H1 (cell line): Measurements from ENCODE around the gene HSF4. TPM values are rescaled to one million over a fixed set of nuclear protein-coding genes. Genes with fewer than 3 reads are reported as not detected.

Source experiments
- CTCF ChIA-PET: fragments of 300-600 bp; sonication (Branson Sonifier 250); formaldehyde crosslinking; loops from one replicate; lab custom pipeline; 2021; ENCODE audit not compliant: partially characterized antibody; lab: Charles Lee
- POLR2A ChIA-PET: fragments of 300-600 bp; sonication (Branson Sonifier 250); formaldehyde crosslinking; loops from one replicate; lab custom pipeline; 2021; ENCODE audit warnings: inconsistent platforms; ENCODE audit not compliant: partially characterized antibody; lab: Charles Lee
- DNase-seq, 2 experiments: peaks; one replicate each; pipeline versions ENCODE4 v3.0.0 to v3.0.0-alpha.2; 2010 to 2022; ENCODE audit warnings: low spot score in 2 of 2, low read depth in 1 of 2, mixed read lengths in 1 of 2
- FAIRE-seq: peaks from 2 replicates; lab custom pipeline; 2011; peaks lifted over from hg19 to GRCh38; lab: Jason Lieb, UNC
- H2AFZ ChIP-seq: 2 replicates; pipeline ENCODE4 v1.8.1; 2012; ENCODE audit warnings: low read length, inconsistent platforms
- H2AK5ac ChIP-seq: 2 replicates; pipeline ENCODE4 v1.6.1; 2013; ENCODE audit warnings: low read depth, low read length
- H2BK120ac ChIP-seq: replicated peaks from 2 replicates; pipeline ENCODE3; 2013; ENCODE audit warnings: low read depth, low read length, inconsistent platforms
- H2BK12ac ChIP-seq: 2 replicates; pipeline ENCODE4 v1.6.1; 2013; ENCODE audit warnings: low read depth, low read length
- H2BK15ac ChIP-seq: 2 replicates; pipeline ENCODE4 v1.6.1; 2013; ENCODE audit warnings: low read length
- H2BK20ac ChIP-seq: 2 replicates; pipeline ENCODE4 v1.6.1; 2013; ENCODE audit warnings: low read length
- H2BK5ac ChIP-seq: 2 replicates; pipeline ENCODE4 v1.6.1; 2013; ENCODE audit warnings: low read depth, low read length
- H3K14ac ChIP-seq: 2 replicates; pipeline ENCODE4 v1.6.1; 2013; ENCODE audit warnings: inconsistent platforms; ENCODE audit not compliant: insufficient read length
- H3K18ac ChIP-seq: 2 replicates; pipeline ENCODE4 v1.6.1; 2013; ENCODE audit warnings: low read length; ENCODE audit errors: extremely low read depth
- H3K23ac ChIP-seq: 2 replicates; pipeline ENCODE4 v1.6.1; 2013; ENCODE audit warnings: inconsistent platforms; ENCODE audit not compliant: insufficient read length
- H3K23me2 ChIP-seq: 2 replicates; pipeline ENCODE4 v1.6.1; 2013; ENCODE audit warnings: low read depth, low read length
- H3K27ac ChIP-seq: 2 replicates; pipeline ENCODE4 v1.6.1; 2011; ENCODE audit warnings: low read depth, low read length, inconsistent platforms
- H3K27me3 ChIP-seq, 4 experiments: replicated peaks in 1 of 4; 1 replicate in 1 of 4; 2 replicates in 3 of 4; pipeline versions ENCODE4 v1.6.1 to v1.8.1; 2011 to 2013; ENCODE audit warnings: low read length in 3 of 4, mild to moderate bottlenecking in 3 of 4, inconsistent platforms in 2 of 4, mixed read lengths in 2 of 4, moderate library complexity in 1 of 4; ENCODE audit not compliant: control insufficient read depth in 3 of 4, insufficient read depth in 3 of 4; ENCODE audit errors: extremely low read depth in 1 of 4
- H3K36me3 ChIP-seq, 4 experiments: 2 replicates each; pipeline versions ENCODE4 v1.6.1 to v1.8.1; 2011 to 2013; ENCODE audit warnings: mild to moderate bottlenecking in 4 of 4, low read length in 3 of 4, moderate library complexity in 2 of 4, control low read depth in 1 of 4, inconsistent platforms in 1 of 4; ENCODE audit not compliant: insufficient read depth in 4 of 4, control insufficient read depth in 2 of 4
- H3K4ac ChIP-seq: replicated peaks from 2 replicates; pipeline ENCODE3; 2013; ENCODE audit warnings: low read length, low read depth, mixed read lengths, inconsistent platforms; ENCODE audit not compliant: insufficient read length
- H3K4me1 ChIP-seq, 4 experiments: replicated peaks in 1 of 4; 1 replicate in 1 of 4; 2 replicates in 3 of 4; pipeline versions ENCODE4 v1.6.1 to v1.8.1; 2011 to 2013; ENCODE audit warnings: low read length in 3 of 4, inconsistent platforms in 2 of 4, mixed read lengths in 1 of 4; ENCODE audit not compliant: insufficient read depth in 4 of 4, control insufficient read depth in 3 of 4
- H3K4me2 ChIP-seq, 2 experiments: 2 replicates each; pipeline versions ENCODE4 v1.6.1 to v1.8.1; 2011 to 2013; ENCODE audit warnings: low read depth in 2 of 2, low read length in 2 of 2, control low read depth in 1 of 2, inconsistent platforms in 1 of 2, mild to moderate bottlenecking in 1 of 2; ENCODE audit not compliant: insufficient read depth in 1 of 2
- H3K4me3 ChIP-seq, 4 experiments: fragments of 200-600, 300-600 bp in 1 of 4; sonication (generic), shearing (Covaris generic), sonication (Bioruptor Twin) in 1 of 4; 2 replicates each; pipeline versions ENCODE4 v1.5.1 to v1.8.1; 2011 to 2016; ENCODE audit warnings: low read length in 4 of 4, low read depth in 3 of 4, control low read depth in 2 of 4, inconsistent platforms in 2 of 4, mild to moderate bottlenecking in 2 of 4, mixed read lengths in 1 of 4, moderate library complexity in 1 of 4; ENCODE audit not compliant: insufficient read depth in 2 of 4; ENCODE audit errors: extremely low read depth in 1 of 4
- H3K56ac ChIP-seq: replicated peaks from 2 replicates; pipeline ENCODE3; 2013; ENCODE audit warnings: low read depth, mild to moderate bottlenecking, mixed read lengths, low read length, inconsistent platforms; ENCODE audit not compliant: insufficient read length
- H3K79me1 ChIP-seq: 2 replicates; pipeline ENCODE4 v1.6.1; 2013; ENCODE audit warnings: low read depth, low read length, control low read depth
- H3K79me2 ChIP-seq, 2 experiments: 2 replicates each; pipeline versions ENCODE4 v1.6.1 to v1.8.1; 2012 to 2013; ENCODE audit warnings: low read length in 2 of 2, mild to moderate bottlenecking in 2 of 2, inconsistent platforms in 1 of 2; ENCODE audit not compliant: insufficient read depth in 2 of 2, control insufficient read depth in 1 of 2
- H3K9ac ChIP-seq, 4 experiments: replicated peaks in 1 of 4; 1 replicate in 1 of 4; 2 replicates in 3 of 4; pipeline versions ENCODE4 v1.6.1 to v1.8.1; 2011 to 2013; ENCODE audit warnings: low read depth in 3 of 4, low read length in 3 of 4, control low read depth in 2 of 4, mild to moderate bottlenecking in 2 of 4, moderate library complexity in 2 of 4, inconsistent platforms in 1 of 4; ENCODE audit errors: extremely low read depth in 1 of 4
- H3K9me3 ChIP-seq, 2 experiments: 2 replicates each; pipeline versions ENCODE4 v1.6.1 to v1.8.1; 2012 to 2013; ENCODE audit warnings: mild to moderate bottlenecking in 2 of 2, moderate library complexity in 2 of 2, control low read depth in 1 of 2, inconsistent platforms in 1 of 2, low read depth in 1 of 2, low read length in 1 of 2, mixed read lengths in 1 of 2; ENCODE audit not compliant: insufficient read depth in 2 of 2
- H4K20me1 ChIP-seq, 2 experiments: replicated peaks in 1 of 2; 2 replicates each; pipeline versions ENCODE3 to v1.8.1; 2011 to 2013; ENCODE audit warnings: inconsistent platforms in 2 of 2, low read length in 2 of 2, mild to moderate bottlenecking in 1 of 2; ENCODE audit not compliant: insufficient read depth in 2 of 2, control insufficient read depth in 1 of 2
- H4K5ac ChIP-seq: 2 replicates; pipeline ENCODE4 v1.6.1; 2013; ENCODE audit warnings: low read length, low read depth, mixed read lengths, inconsistent platforms; ENCODE audit not compliant: insufficient read length
- H4K8ac ChIP-seq: 2 replicates; pipeline ENCODE4 v1.8.0; 2013; ENCODE audit warnings: mild to moderate bottlenecking, moderate library complexity, low read length, inconsistent platforms; ENCODE audit not compliant: insufficient read depth; ENCODE audit errors: extremely low read depth
- H4K91ac ChIP-seq: replicated peaks from 2 replicates; pipeline ENCODE3; 2013; ENCODE audit warnings: low read length, mixed read lengths, inconsistent platforms; ENCODE audit not compliant: insufficient read length
- FOSL1 ChIP-seq: IDR thresholded peaks from 2 replicates; pipeline ENCODE4 v1.6.1; 2011; ENCODE audit warnings: mild to moderate bottlenecking, low read depth, low read length, moderate library complexity; ENCODE audit not compliant: insufficient read depth
- HDAC2 ChIP-seq, 2 experiments: fragments of 300-600 bp in 1 of 2; sonication (generic) in 1 of 2; IDR thresholded peaks; 2 replicates each; pipeline ENCODE4 v1.6.1; 2011 to 2012; ENCODE audit warnings: low read depth in 2 of 2, low read length in 2 of 2, mild to moderate bottlenecking in 2 of 2, moderate library complexity in 2 of 2, borderline replicate concordance in 1 of 2, inconsistent platforms in 1 of 2
- HDAC6 ChIP-seq: IDR thresholded peaks from one replicate; pipeline ENCODE4 v1.7.1; 2012; ENCODE audit warnings: low read depth, mild to moderate bottlenecking, inconsistent platforms, low read length, moderate library complexity
- NANOG ChIP-seq: IDR thresholded peaks from 2 replicates; pipeline ENCODE4 v1.6.1; 2011; ENCODE audit warnings: low read length, low read depth, mild to moderate bottlenecking, inconsistent platforms; ENCODE audit not compliant: insufficient read depth, poor library complexity, severe bottlenecking
- SUZ12 ChIP-seq: fragments of 200-600 bp; sonication (generic); IDR thresholded peaks from 2 replicates; pipeline ENCODE4 v1.6.1; 2012; ENCODE audit warnings: mild to moderate bottlenecking, inconsistent platforms, low read length, moderate library complexity, mixed read lengths
- TCF12 ChIP-seq: IDR thresholded peaks from 2 replicates; pipeline ENCODE4 v1.6.1; 2011; ENCODE audit warnings: low read depth, mild to moderate bottlenecking, low read length
- WGBS, 2 experiments: shearing (Covaris generic) in 1 of 2; methylation state at CpG; one replicate each; pipeline versions ENCODE4 v1.1.6 to v1.1.7; 2013 to 2015; ENCODE audit warnings: low lambda C conversion rate in 2 of 2, mixed read lengths in 2 of 2, inconsistent platforms in 1 of 2, low coverage in 1 of 2, missing lambda C conversion rate in 1 of 2; ENCODE audit not compliant: insufficient replicate concordance in 2 of 2, insufficient coverage in 1 of 2, insufficient read length in 1 of 2; ENCODE audit errors: extremely low coverage in 1 of 2, missing lambda C conversion rate in 1 of 2; 5-methylcytosine and 5-hydroxymethylcytosine counted together
- polyA plus RNA-seq, 7 experiments: library from polyadenylated mRNA; depleted of rRNA in 3 of 7; stranded (reverse) in 5 of 7; unstranded in 2 of 7; fragments of >200 nt in 5 of 7; fragments of 200-250 nt in 2 of 7; gene quantifications; 1 replicate in 5 of 7; 2 replicates in 1 of 7; 4 replicates in 1 of 7; pipeline versions ENCODE4 v1.2.1 to v1.2.3, GENCODE V29; 2011 to 2013; ENCODE audit warnings: missing spikeins in 2 of 7, mixed read lengths in 2 of 7
- total RNA-seq: library from RNA; stranded (reverse); fragmentation: NEBNext Ultra II Directional; extraction: Animal tissue kit (Norgen Biotek cat#: 25700); gene quantifications from 2 replicates; pipeline ENCODE4 v1.2.1, GENCODE V29; 2021

The HSF4 gene
- total and polyA plus RNA-seq, 2 of the 8 experiments (the other 6 are each of a cell fraction or from before 2014, with no cell fraction given) = 0.14 TPM; not detected in 1

DNA sequence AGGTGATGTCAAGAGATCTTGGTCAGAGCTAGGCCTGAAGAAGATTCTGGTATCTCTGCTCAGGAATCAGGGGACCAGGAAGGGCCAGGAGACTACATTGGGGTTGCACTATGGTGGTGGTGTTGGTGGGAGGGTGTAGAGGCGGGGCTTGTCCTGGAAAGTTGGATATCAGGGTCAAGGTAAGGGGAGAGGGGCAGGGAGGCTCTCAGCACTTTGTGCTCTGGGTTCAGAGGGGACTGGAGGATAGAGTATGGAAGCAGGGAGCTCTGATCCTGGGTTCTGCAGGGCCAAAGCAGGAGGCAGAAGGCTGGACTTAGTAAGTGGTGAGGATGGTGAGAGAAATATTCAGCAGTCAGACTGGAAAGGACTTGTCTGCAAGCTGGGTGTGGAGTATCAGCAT lies 8.8 kb downstream of the HSF4 start:
- Histone ChIP-seq H3K23me2 (peaks cover 27% of the 10 kb centered on the region), H3K18ac (0 out of 2 replicates have a peak overlapping the region, but pooled peaks have one; percentile 10), H3K9ac (no peak overlapping the region), H4K20me1 (peaks cover 7 to 22% of the 10 kb centered on the region in 2 experiments), H3K79me1 (peaks cover 2% of the 10 kb centered on the region; the same call in 1 of the 2 replicates), H3K14ac (no peak overlapping the region), H3K36me3 (no peaks in the 10 kb centered on the region), H3K79me2 (no peaks in the 10 kb centered on the region), H3K4me1 (peaks cover 0 to 40% (median 27%) of the 10 kb centered on the region in 4 experiments; a peak in 6 of 7 replicates), H3K4ac (no peak overlapping the region), H2BK15ac (peak overlapping the region; percentile 81; the same call in 1 of the 2 replicates), H3K23ac (no peak overlapping the region), H4K91ac (no peak overlapping the region), H3K9me3 (no peaks in the 10 kb centered on the region), H4K5ac (no peak overlapping the region), H4K8ac (no peak overlapping the region)
- POLR2A ChIA-PET = interaction anchor here (1.8 to 7.3 kb wide), 5 partner anchors 9 to 24 kb away, joined by 3 to 59 read pairs (median 10); partner anchors contain the start of genes FBXL8, HSF4 and TRADD
- DNase-seq = peak in 1 of 2 experiments; percentile 47
- WGBS, 2 experiments = 31% methylated on average over 1 of the region's 1 CpG; no CpG with 5 or more reads in 1 of the 2 experiments
- no peak for TF ChIP-seq NANOG
- no peak for TF ChIP-seq HDAC6
- TF ChIP-seq FOSL1 = no peak
- no peak for TF ChIP-seq SUZ12
- no peak for TF ChIP-seq HDAC2 (IDR thresholded peaks at IDR 0.05; ENCODE audit: borderline replicate concordance in 1 of 2, low read depth in 2 of 2, low read length in 2 of 2)
- TF ChIP-seq TCF12 = no peak
- TF ChIP-seq, all 59 proteins: peak for 0
- H3K56ac ChIP-seq = no peak overlapping the region
- H3K27ac ChIP-seq = no peak overlapping the region
- no peak overlapping the region for H2BK20ac ChIP-seq
- CTCF ChIA-PET = interaction anchor here (0.6 to 19.3 kb wide), 7 partner anchors 8 to 262 kb away, joined by 3 to 291 read pairs (median 4); partner anchors contain the start of genes B3GNT9, EXOC3L1, FBXL8 and HSF4
- no peak overlapping the region for H2BK120ac ChIP-seq
- H2AFZ ChIP-seq = no peak overlapping the region
- peak overlapping the region; percentile 27 to 57 (median 34); a peak in 6 of 8 replicates for H3K4me3 ChIP-seq
- FAIRE-seq = no peak
- H2BK5ac ChIP-seq = no peak overlapping the region
- H2BK12ac ChIP-seq = no peak overlapping the region
- H3K4me2 ChIP-seq = peak overlapping the region; percentile 71 to 92
- peaks cover 57 to 93% (median 90%) of the 10 kb centered on the region in 4 experiments for H3K27me3 ChIP-seq
- H2AK5ac ChIP-seq = no peak overlapping the region
